NCI-H460 (cell line): ENCODE results near the gene C1QTNF7. TPM values are rescaled to one million over a fixed set of nuclear protein-coding genes. Genes with fewer than 3 reads are reported as not detected.
A peak's percentile ranks its signal among the peaks of the same experiment; 100 is the strongest.

Source experiments
- DNase-seq: peaks from one replicate; pipeline ENCODE4 v3.0.0-alpha.2; 2016; ENCODE audit warnings: low read depth; ENCODE audit errors: extremely low read depth
- total RNA-seq: library from RNA; depleted of rRNA; stranded (reverse); fragments of >200 nt; shearing (Covaris generic); gene quantifications from 2 replicates; pipeline ENCODE4 v1.2.3, GENCODE V29; 2014

The C1QTNF7 gene
- total RNA-seq, 1 experiment from 2014 or later, result not detected

GRCh38 chr4:15451866-15452765 is 24.3 kb downstream of the C1QTNF7 start:
- DNase-seq, result peak; percentile 11

GRCh38 chr4:15455290-15455689 is 27.5 kb downstream of the C1QTNF7 start:
- no peak for DNase-seq

- no peak for DNase-seq
Observed at GRCh38 chr4:15457406-15458201, 29.8 kb downstream of the C1QTNF7 start.

GRCh38 chr4:15458616-15459015 is 30.8 kb downstream of the C1QTNF7 start:
- no peak for DNase-seq

GRCh38 chr4:15459706-15460105 is 31.9 kb downstream of the C1QTNF7 start:
- no peak for DNase-seq

GRCh38 chr4:15466596-15466995 is 38.8 kb downstream of the C1QTNF7 start:
- DNase-seq, result no peak

- DNase-seq, result no peak
Observed at GRCh38 chr4:15469402-15470127, 41.7 kb downstream of the C1QTNF7 start, which contains the start of gene CC2D2A. Gene CC2D2A (plus strand): TSS chr4:15469882. CDS start chr4:15475933, 6,051 bp downstream.

- no peak for DNase-seq
Observed at GRCh38 chr4:15470128-15470475, 42.3 kb downstream of the C1QTNF7 start.

GRCh38 chr4:15476396-15476795 is 48.6 kb downstream of the C1QTNF7 start:
- DNase-seq, result no peak

- no peak for DNase-seq
Observed at GRCh38 chr4:15478724-15479088, 50.9 kb downstream of the C1QTNF7 start.

GRCh38 chr4:15479089-15479912 is 51.5 kb downstream of the C1QTNF7 start:
- peak; percentile 81 for DNase-seq

- DNase-seq, result no peak
Observed at GRCh38 chr4:15479913-15480185, 52.0 kb downstream of the C1QTNF7 start.

GRCh38 chr4:15481961-15482745 is 54.3 kb downstream of the C1QTNF7 start:
- DNase-seq, result no peak

GRCh38 chr4:15482842-15483241 is 55.0 kb downstream of the C1QTNF7 start:
- no peak for DNase-seq

GRCh38 chr4:15488136-15488535 is 60.3 kb downstream of the C1QTNF7 start:
- DNase-seq, result no peak

- DNase-seq, result no peak
Observed at GRCh38 chr4:15488658-15489470, 61.0 kb downstream of the C1QTNF7 start.

- DNase-seq, result no peak
Observed at GRCh38 chr4:15489551-15489950, 61.7 kb downstream of the C1QTNF7 start.

- no peak for DNase-seq
Observed at GRCh38 chr4:15493411-15493810, 65.6 kb downstream of the C1QTNF7 start.

- DNase-seq, result no peak
Observed at GRCh38 chr4:15495621-15496020, 67.8 kb downstream of the C1QTNF7 start.
